ENCODE measurements around the gene CYTH1. TPM values are rescaled to one million over a fixed set of nuclear protein-coding genes. Genes with fewer than 3 reads are reported as not detected.

Gene CYTH1
- total RNA-seq, 4 donors from 2014 or later, result 103 to 156 (median 142) TPM

DNA sequence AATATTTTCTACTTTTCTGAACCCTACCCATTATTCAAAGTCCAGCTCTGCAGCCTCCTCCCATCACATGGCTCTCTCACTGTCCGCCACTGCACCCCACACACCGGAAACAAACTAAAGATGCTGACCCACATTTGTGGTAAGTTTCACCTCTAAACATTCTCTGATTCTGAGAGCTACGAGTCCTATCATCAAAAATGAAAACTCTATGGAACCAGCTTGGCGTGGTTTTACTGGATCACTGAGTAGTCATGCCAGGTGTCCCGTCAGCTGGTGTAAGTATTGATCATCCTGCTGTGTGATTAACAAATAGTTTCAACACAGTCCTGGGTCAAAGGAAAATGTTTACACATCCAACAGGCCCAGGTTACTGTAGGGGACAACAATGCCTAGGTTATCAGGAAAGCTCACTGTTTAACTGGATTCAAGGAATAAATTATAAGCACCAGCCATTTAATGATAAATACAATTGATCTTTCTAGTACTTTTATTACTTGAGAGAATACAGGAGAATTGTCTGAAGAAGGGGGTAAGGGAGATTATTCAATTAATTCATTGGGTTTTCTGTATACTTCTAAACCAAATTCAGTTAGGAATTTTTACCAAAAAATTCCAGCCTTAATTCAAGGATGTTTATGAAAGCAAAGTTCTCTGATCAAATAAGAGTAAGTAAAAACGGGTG lies 33.9 kb downstream of the CYTH1 start:
- no peaks in the 10 kb centered on the region for H3K9me3 ChIP-seq
- in situ Hi-C loops (cut with MboI; ENCODE audit: low pct_ligation_motif_present in 1 of 4, low pct_unique_long_range_greater_than_20kb in 1 of 4, low sequenced_read_pairs in 3 of 4), result no loop called here
- no peaks in the 10 kb centered on the region for H3K36me3 ChIP-seq
- peak; percentile 46 for DNase-seq
- WGBS, 2 donors (ENCODE audit: low coverage in 1 of 2), result 52 to 73% methylated on average over 4 to 6 of the region's 6 CpGs
- intact Hi-C loops (cut with DNase I; ENCODE audit: low total_unique reads), result loop anchor here (10.0 kb wide), 1 partner anchor 253 kb away; no protein-coding TSS in a partner anchor
- peaks cover 7 to 63% (median 17%) of the 10 kb centered on the region in 4 donors for H3K4me1 ChIP-seq
- peak overlapping the region; percentile 51 to 75 (median 70) for H3K27ac ChIP-seq
- no peaks in the 10 kb centered on the region for H3K27me3 ChIP-seq
- peak overlapping the region in 1 of 4 donors; percentile 9 for H3K4me3 ChIP-seq
- TF ChIP-seq CTCF (IDR thresholded peaks at IDR 0.05) (no peak), POLR2A (IDR thresholded peaks at IDR 0.05) (no peak), POLR2AphosphoS5 (IDR thresholded peaks at IDR 0.05) (no peak), EP300 (IDR thresholded peaks at IDR 0.05; ENCODE audit: low read depth) (no peak)

- Histone ChIP-seq H3K4me1 (peaks cover 7 to 57% (median 17%) of the 10 kb centered on the region in 4 donors), H3K4me3 (no peak overlapping the region), H3K9me3 (no peaks in the 10 kb centered on the region), H3K27me3 (no peaks in the 10 kb centered on the region), H3K36me3 (no peaks in the 10 kb centered on the region), H3K27ac (peak overlapping the region; percentile 51 to 75 (median 70))
- TF ChIP-seq EP300 (IDR thresholded peaks at IDR 0.05; ENCODE audit: low read depth), result no peak
- in situ Hi-C loops (cut with MboI; ENCODE audit: low pct_ligation_motif_present in 1 of 4, low pct_unique_long_range_greater_than_20kb in 1 of 4, low sequenced_read_pairs in 3 of 4) (no loop called here), intact Hi-C loops (cut with DNase I; ENCODE audit: low total_unique reads) (loop anchor here (10.0 kb wide), 1 partner anchor 253 kb away; no protein-coding TSS in a partner anchor)
- 54 to 75% methylated on average over 1 to 2 of the region's 2 CpGs for WGBS, 2 donors (ENCODE audit: low coverage in 1 of 2)
- DNase-seq, result no peak
These were observed 34.6 kb downstream of the CYTH1 start for GRCh38 chr17:78747488-78747887.

GRCh38 chr17:78746949-78747269 lies 35.2 kb downstream of the CYTH1 start:
- in situ Hi-C loops (cut with MboI; ENCODE audit: low pct_ligation_motif_present in 1 of 4, low pct_unique_long_range_greater_than_20kb in 1 of 4, low sequenced_read_pairs in 3 of 4), result no loop called here
- TF ChIP-seq CTCF (IDR thresholded peaks at IDR 0.05) (no peak), POLR2A (IDR thresholded peaks at IDR 0.05) (no peak), EP300 (IDR thresholded peaks at IDR 0.05; ENCODE audit: low read depth) (no peak), POLR2AphosphoS5 (IDR thresholded peaks at IDR 0.05) (no peak)
- intact Hi-C loops (cut with DNase I; ENCODE audit: low total_unique reads), result loop anchor here (10.0 kb wide), 1 partner anchor 252 kb away; no protein-coding TSS in a partner anchor
- Histone ChIP-seq H3K4me1 (peaks cover 7 to 63% (median 22%) of the 10 kb centered on the region in 4 donors), H3K27me3 (no peaks in the 10 kb centered on the region), H3K4me3 (no peak overlapping the region), H3K9me3 (no peaks in the 10 kb centered on the region), H3K36me3 (no peaks in the 10 kb centered on the region), H3K27ac (peak overlapping the region; percentile 51 to 75 (median 70))
- WGBS, 2 donors (ENCODE audit: low coverage in 1 of 2), result 88% methylated on average over 2 of the region's 2 CpGs; no CpG with 5 or more reads in 1 of the 2 donors
- DNase-seq, result no peak

DNA sequence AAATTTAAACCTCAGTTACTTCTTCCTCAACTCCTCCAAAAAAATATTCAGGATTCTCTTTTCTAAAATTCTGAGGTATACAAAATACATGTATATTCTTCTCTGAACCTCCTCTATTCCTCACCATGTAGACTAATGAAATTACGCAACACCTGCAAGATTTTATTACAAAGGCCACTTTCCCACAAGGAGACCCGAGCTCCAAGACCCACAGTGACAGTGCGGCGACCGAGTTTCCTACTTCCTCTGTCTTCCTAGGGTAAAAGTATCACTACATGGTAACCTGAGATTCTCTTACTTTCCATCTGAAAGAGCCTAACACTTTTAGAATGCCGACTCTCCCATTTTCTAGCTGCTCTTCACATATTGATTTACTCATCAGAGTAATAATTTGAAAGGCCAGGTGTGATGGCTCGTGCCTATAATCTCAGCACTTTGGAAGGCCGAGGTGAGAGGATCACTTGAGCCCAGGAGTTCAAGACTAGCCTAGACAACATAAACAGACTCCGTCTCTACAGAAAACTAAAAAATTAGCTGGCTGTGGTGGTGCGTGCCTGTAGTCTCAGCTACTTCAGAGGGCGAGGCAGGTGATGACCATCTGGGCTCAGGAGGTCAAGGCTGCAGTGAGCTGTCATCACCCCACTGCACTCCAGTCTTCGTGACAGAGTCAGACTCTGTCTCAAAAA lies 35.7 kb downstream of the CYTH1 start:
- no peak for TF ChIP-seq POLR2AphosphoS5 (IDR thresholded peaks at IDR 0.05)
- no peak for TF ChIP-seq CTCF (IDR thresholded peaks at IDR 0.05)
- no peak for TF ChIP-seq EP300 (IDR thresholded peaks at IDR 0.05; ENCODE audit: low read depth)
- TF ChIP-seq POLR2A (IDR thresholded peaks at IDR 0.05), result no peak
- Histone ChIP-seq H3K9me3 (no peaks in the 10 kb centered on the region), H3K27ac (peak overlapping the region; percentile 32 to 75 (median 50)), H3K4me3 (no peak overlapping the region), H3K27me3 (no peaks in the 10 kb centered on the region), H3K36me3 (no peaks in the 10 kb centered on the region), H3K4me1 (peaks cover 7 to 68% (median 25%) of the 10 kb centered on the region in 4 donors)
- WGBS, 2 donors (ENCODE audit: low coverage in 1 of 2), result 77 to 78% methylated on average over 8 to 12 of the region's 12 CpGs
- intact Hi-C loops (cut with DNase I; ENCODE audit: low total_unique reads) (loop anchor here (10.0 kb wide), 1 partner anchor 252 kb away; no protein-coding TSS in a partner anchor), in situ Hi-C loops (cut with MboI; ENCODE audit: low pct_ligation_motif_present in 1 of 4, low pct_unique_long_range_greater_than_20kb in 1 of 4, low sequenced_read_pairs in 3 of 4) (no loop called here)
- no peak for DNase-seq
